A549 (cell line): ENCODE results near the gene CHST11.

Experiments used
- CEBPB ChIP-seq, 2 experiments: fragments of >200 bp in 1 of 2; sonication (Bioruptor Twin) in 1 of 2; formaldehyde crosslinking in 1 of 2; IDR thresholded peaks; 2 replicates each; pipeline ENCODE4 v1.6.1; 2012 to 2016
- CTCF ChIP-seq: fragments of >200 bp; sonication (Bioruptor Twin); formaldehyde crosslinking; IDR thresholded peaks from 3 replicates; pipeline ENCODE4 v1.5.1; 2016
- EHMT2 ChIP-seq: fragments of 200-600 bp; sonication (generic); IDR thresholded peaks from 2 replicates; pipeline ENCODE4 v1.6.1; 2016; ENCODE audit warnings: antibody characterized with exemption, low read depth, mild to moderate bottlenecking, moderate library complexity
- EP300 ChIP-seq, 2 experiments: fragments of >200 bp; sonication (Bioruptor Twin); formaldehyde crosslinking; IDR thresholded peaks; 2 replicates in 1 of 2; 3 replicates in 1 of 2; pipeline ENCODE4 v1.6.1; 2016 to 2017
- KDM1A ChIP-seq: fragments of 200-600 bp; sonication (generic); IDR thresholded peaks from 2 replicates; pipeline ENCODE4 v1.6.1; 2016; ENCODE audit warnings: low read depth, mild to moderate bottlenecking
- MAX ChIP-seq: IDR thresholded peaks from 2 replicates; pipeline ENCODE4 v1.6.1; 2012
- MAZ ChIP-seq: fragments of 150-350 bp; IDR thresholded peaks from 2 replicates; pipeline ENCODE4 v1.6.1; 2014; ENCODE audit warnings: antibody characterized with exemption, low read depth, low read length, borderline replicate concordance
- POLR2A ChIP-seq: IDR thresholded peaks from 2 replicates; pipeline ENCODE4 v1.6.1; 2012; ENCODE audit warnings: mild to moderate bottlenecking, low read length
- POLR2AphosphoS2 ChIP-seq: conservative IDR thresholded peaks from 2 replicates; pipeline ENCODE4 v1.6.1; 2012; ENCODE audit warnings: low read length, improper control_type of control experiment, inconsistent platforms
- RAD21 ChIP-seq, 2 experiments: fragments of >200 bp in 1 of 2; sonication (Bioruptor Twin) in 1 of 2; formaldehyde crosslinking in 1 of 2; IDR thresholded peaks in 1 of 2; conservative IDR thresholded peaks in 1 of 2; 2 replicates in 1 of 2; 3 replicates in 1 of 2; pipeline ENCODE4 v1.6.1; 2012 to 2018; ENCODE audit warnings: inconsistent platforms in 1 of 2
- REST ChIP-seq: fragments of 200-600 bp; sonication (generic); IDR thresholded peaks from 2 replicates; pipeline ENCODE4 v1.6.1; 2016; ENCODE audit warnings: antibody characterized with exemption, mild to moderate bottlenecking, moderate library complexity
- TP53 ChIP-seq: fragments of 250-450 bp; sonication (Bioruptor Pico); IDR thresholded peaks from 2 replicates; pipeline ENCODE4 v1.5.0; 2021; ENCODE audit warnings: mild to moderate bottlenecking, moderate library complexity
- USF2 ChIP-seq: fragments of 450-650 bp; IDR thresholded peaks from 2 replicates; pipeline ENCODE4 v1.6.1; 2014; ENCODE audit warnings: antibody characterized with exemption
- ZFP36 ChIP-seq: fragments of 450-650 bp; IDR thresholded peaks from 2 replicates; pipeline ENCODE4 v1.6.1; 2014; ENCODE audit warnings: borderline replicate concordance; ENCODE audit not compliant: partially characterized antibody

GRCh38 chr12:104701756-104702155 lies 245.0 kb downstream of the CHST11 start:
- no peak for TF ChIP-seq MAZ
- TF ChIP-seq CTCF, result no peak
- no peak for TF ChIP-seq EHMT2
- TF ChIP-seq TP53 (CRISPR knock-in tag), result no peak
- no peak for TF ChIP-seq EP300 (IDR thresholded peaks at IDR 0.05)
- TF ChIP-seq RAD21 (conservative IDR thresholded peaks at IDR 0.05 in 1 of 2, IDR thresholded peaks at IDR 0.05 in 1 of 2), result no peak
- no peak for TF ChIP-seq CEBPB (IDR thresholded peaks at IDR 0.05)
- no peak for TF ChIP-seq POLR2AphosphoS2
- no peak for TF ChIP-seq KDM1A
- no peak for TF ChIP-seq POLR2A
- no peak for TF ChIP-seq REST
- no peak for TF ChIP-seq USF2
- no peak for TF ChIP-seq ZFP36
- no peak for TF ChIP-seq MAX
